HUES6 (cell line): Measurements from ENCODE around the gene PCDHB15.
A peak's percentile ranks its signal among the peaks of the same experiment; 100 is the strongest.
"Not testable (repeated sequence)": the region's sequence is repeated elsewhere in the genome, so short reads cannot be mapped to it uniquely, and the experiment has no call there.

ENCODE experiments used
- H3K27ac ChIP-seq: 2 replicates; pipeline ENCODE4 v1.7.0; 2013; ENCODE audit warnings: low read depth, mild to moderate bottlenecking, low read length, inconsistent platforms
- H3K27me3 ChIP-seq: 2 replicates; pipeline ENCODE4 v1.6.1; 2013; ENCODE audit warnings: low read length; ENCODE audit not compliant: control insufficient read depth, insufficient read depth
- H3K36me3 ChIP-seq: 2 replicates; pipeline ENCODE4 v1.6.1; 2013; ENCODE audit warnings: low read length; ENCODE audit not compliant: control insufficient read depth, insufficient read depth
- H3K4me1 ChIP-seq: 2 replicates; pipeline ENCODE4 v1.6.1; 2013; ENCODE audit warnings: low read length; ENCODE audit not compliant: control insufficient read depth, insufficient read depth
- H3K4me3 ChIP-seq: 2 replicates; pipeline ENCODE4 v1.5.1; 2013; ENCODE audit warnings: low read depth, low read length
- H3K9ac ChIP-seq: one replicate; pipeline ENCODE4 v1.6.1; 2013; ENCODE audit warnings: mild to moderate bottlenecking, low read length
- H3K9me3 ChIP-seq: 2 replicates; pipeline ENCODE4 v1.6.1; 2013; ENCODE audit warnings: low read depth, low read length; ENCODE audit not compliant: control insufficient read depth, insufficient read depth

PCDHB15 gene

GRCh38 chr5:141245250-141245717, at the start of gene PCDHB15:
Gene PCDHB15 (plus strand): TSS chr5:141245395. CDS start chr5:141245579, 184 bp downstream.
- Histone ChIP-seq H3K4me3 (peak within 1 kb of the TSS; percentile 51), H3K36me3 (no peaks in the 10 kb centered on the region), H3K27ac (no peak within 1 kb of the TSS), H3K4me1 (no peaks in the 10 kb centered on the region), H3K27me3 (no peaks in the 10 kb centered on the region), H3K9me3 (peaks cover 47% of the 10 kb centered on the region), H3K9ac (no peak within 1 kb of the TSS)

GRCh38 chr5:141196363-141196762, 48.8 kb upstream of the PCDHB15 start:
- peaks cover 9% of the 10 kb centered on the region; the same call in 1 of the 2 replicates for H3K27me3 ChIP-seq
- H3K36me3 ChIP-seq = no peaks in the 10 kb centered on the region
- H3K9ac ChIP-seq = no peak overlapping the region
- no peak overlapping the region for H3K27ac ChIP-seq
- 0 out of 2 replicates have a peak, but pooled peaks cover 13% of the 10 kb centered on the region for H3K9me3 ChIP-seq
- no peaks in the 10 kb centered on the region for H3K4me1 ChIP-seq
- no peak overlapping the region for H3K4me3 ChIP-seq

- no peaks in the 10 kb centered on the region for H3K4me1 ChIP-seq
- H3K27ac ChIP-seq = no peak within 1 kb of the TSS
- H3K4me3 ChIP-seq = no peak within 1 kb of the TSS
- H3K27me3 ChIP-seq = peaks cover 3% of the 10 kb centered on the region; the same call in 1 of the 2 replicates
- H3K9ac ChIP-seq = no peak within 1 kb of the TSS
- 0 out of 2 replicates have a peak, but pooled peaks cover 13% of the 10 kb centered on the region for H3K9me3 ChIP-seq
- no peaks in the 10 kb centered on the region for H3K36me3 ChIP-seq
Observed at GRCh38 chr5:141199359-141200235, 45.6 kb upstream of the PCDHB15 start, which contains the start of gene PCDHB11. Gene PCDHB11 (plus strand): TSS chr5:141199627. CDS start chr5:141199775, 148 bp downstream.

- H3K36me3 ChIP-seq, H3K9ac ChIP-seq, H3K27me3 ChIP-seq, H3K9me3 ChIP-seq, H3K27ac ChIP-seq, H3K4me1 ChIP-seq, H3K4me3 ChIP-seq: not testable (repeated sequence)
Observed at GRCh38 chr5:141201126-141201525, 44.1 kb upstream of the PCDHB15 start.

- not testable (repeated sequence) for H3K27me3 ChIP-seq, H3K9ac ChIP-seq, H3K36me3 ChIP-seq, H3K9me3 ChIP-seq, H3K4me1 ChIP-seq, H3K4me3 ChIP-seq, H3K27ac ChIP-seq
Observed at GRCh38 chr5:141201646-141202045, 43.5 kb upstream of the PCDHB15 start.

- no peaks in the 10 kb centered on the region; the same call in 1 of the 2 replicates for H3K27me3 ChIP-seq
- no peak within 1 kb of the TSS for H3K9ac ChIP-seq
- no peaks in the 10 kb centered on the region for H3K36me3 ChIP-seq
- H3K4me3 ChIP-seq = no peak within 1 kb of the TSS
- H3K4me1 ChIP-seq = no peaks in the 10 kb centered on the region
- H3K27ac ChIP-seq = no peak within 1 kb of the TSS
- H3K9me3 ChIP-seq = no peaks in the 10 kb centered on the region
Observed at GRCh38 chr5:141208478-141208877, 36.7 kb upstream of the PCDHB15 start, which contains the start of gene PCDHB12. Gene PCDHB12 (plus strand): TSS chr5:141208719. CDS start chr5:141208908, 189 bp downstream.

- H3K27ac ChIP-seq, H3K9me3 ChIP-seq, H3K4me3 ChIP-seq, H3K4me1 ChIP-seq, H3K36me3 ChIP-seq, H3K27me3 ChIP-seq, H3K9ac ChIP-seq: not testable (repeated sequence)
Observed at GRCh38 chr5:141210281-141210680, 34.9 kb upstream of the PCDHB15 start.

GRCh38 chr5:141210849-141211248, 34.3 kb upstream of the PCDHB15 start:
- H3K27ac ChIP-seq, H3K4me3 ChIP-seq, H3K9ac ChIP-seq, H3K36me3 ChIP-seq, H3K27me3 ChIP-seq, H3K9me3 ChIP-seq, H3K4me1 ChIP-seq: not testable (repeated sequence)

- not testable (repeated sequence) for H3K36me3 ChIP-seq, H3K9ac ChIP-seq, H3K9me3 ChIP-seq, H3K4me1 ChIP-seq, H3K27me3 ChIP-seq, H3K27ac ChIP-seq
- peak within 1 kb of the TSS; percentile 43; the same call in 1 of the 2 replicates for H3K4me3 ChIP-seq
Observed at GRCh38 chr5:141213656-141214339, 31.4 kb upstream of the PCDHB15 start, which contains the start of gene PCDHB13. Gene PCDHB13 (plus strand): TSS chr5:141213919. CDS start chr5:141214124, 205 bp downstream.

- not testable (repeated sequence) for H3K9ac ChIP-seq, H3K4me3 ChIP-seq, H3K4me1 ChIP-seq, H3K9me3 ChIP-seq, H3K36me3 ChIP-seq, H3K27ac ChIP-seq, H3K27me3 ChIP-seq
Observed at GRCh38 chr5:141214583-141214982, 30.6 kb upstream of the PCDHB15 start.

- H3K9ac ChIP-seq, H3K4me3 ChIP-seq, H3K36me3 ChIP-seq, H3K27ac ChIP-seq, H3K9me3 ChIP-seq, H3K27me3 ChIP-seq, H3K4me1 ChIP-seq: not testable (repeated sequence)
Observed at GRCh38 chr5:141215504-141215903, 29.7 kb upstream of the PCDHB15 start.
